IPS DF 6.9 (cell line): ENCODE data around the gene SBF2.

Experiments
- DNase-seq: peaks from one replicate; pipeline ENCODE4 v3.0.0-alpha.2; 2013; ENCODE audit warnings: low read depth, low spot score
- H3K27ac ChIP-seq: one replicate; pipeline ENCODE4 v1.5.1; 2013; ENCODE audit warnings: low read length, control low read depth
- H3K27me3 ChIP-seq: 2 replicates; pipeline ENCODE4 v1.6.1; 2013; ENCODE audit warnings: mild to moderate bottlenecking, low read length; ENCODE audit not compliant: control insufficient read depth, insufficient read depth
- H3K36me3 ChIP-seq: 2 replicates; pipeline ENCODE4 v1.6.1; 2013; ENCODE audit warnings: low read length; ENCODE audit not compliant: control insufficient read depth, insufficient read depth
- H3K4me1 ChIP-seq: 2 replicates; pipeline ENCODE4 v1.6.1; 2013; ENCODE audit warnings: low read length; ENCODE audit not compliant: control insufficient read depth, insufficient read depth
- H3K4me3 ChIP-seq: 2 replicates; pipeline ENCODE4 v1.5.1; 2013; ENCODE audit warnings: mild to moderate bottlenecking, low read length
- H3K9me3 ChIP-seq: 2 replicates; pipeline ENCODE4 v1.6.1; 2013; ENCODE audit warnings: low read length, inconsistent platforms; ENCODE audit not compliant: control insufficient read depth, insufficient read depth
- WGBS: extraction: QIAGEN DNeasy Blood & Tissue Kit; methylation state at CpG from one replicate; pipeline ENCODE4 v1.1.7; 2013; ENCODE audit warnings: mixed read lengths, missing lambda C conversion rate; ENCODE audit not compliant: insufficient read length, insufficient coverage; 5-methylcytosine and 5-hydroxymethylcytosine counted together

The SBF2 gene

GRCh38 chr11:10325277-10326011 lies 31.4 kb upstream of the SBF2 start:
- H3K9me3 ChIP-seq = no peaks in the 10 kb centered on the region
- no peak overlapping the region for H3K27ac ChIP-seq
- H3K4me3 ChIP-seq = no peak overlapping the region
- DNase-seq = no peak
- no peaks in the 10 kb centered on the region for H3K27me3 ChIP-seq
- no peaks in the 10 kb centered on the region for H3K36me3 ChIP-seq
- WGBS = no CpG with 5 or more reads among the region's 6 CpGs
- H3K4me1 ChIP-seq = peaks cover 1% of the 10 kb centered on the region; the same call in 1 of the 2 replicates

GRCh38 chr11:10324474-10324873 lies 30.5 kb upstream of the SBF2 start:
- WGBS = no CpG with 5 or more reads among the region's 3 CpGs
- Histone ChIP-seq H3K36me3 (no peaks in the 10 kb centered on the region), H3K27me3 (no peaks in the 10 kb centered on the region), H3K4me3 (no peak overlapping the region), H3K4me1 (peaks cover 1% of the 10 kb centered on the region; the same call in 1 of the 2 replicates), H3K9me3 (no peaks in the 10 kb centered on the region), H3K27ac (no peak overlapping the region)
- no peak for DNase-seq

GRCh38 chr11:10323793-10324170 lies 29.8 kb upstream of the SBF2 start:
- Histone ChIP-seq H3K4me1 (peaks cover 1% of the 10 kb centered on the region; the same call in 1 of the 2 replicates), H3K36me3 (no peaks in the 10 kb centered on the region), H3K4me3 (no peak overlapping the region), H3K27ac (no peak overlapping the region), H3K27me3 (no peaks in the 10 kb centered on the region), H3K9me3 (no peaks in the 10 kb centered on the region)
- WGBS = no CpG with 5 or more reads among the region's 1 CpG
- no peak for DNase-seq

- DNase-seq = no peak
- Histone ChIP-seq H3K27ac (no peak overlapping the region), H3K27me3 (no peaks in the 10 kb centered on the region), H3K4me1 (peaks cover 3% of the 10 kb centered on the region), H3K9me3 (no peaks in the 10 kb centered on the region), H3K4me3 (no peak overlapping the region), H3K36me3 (no peaks in the 10 kb centered on the region)
- 100% methylated on average over 1 of the region's 8 CpGs for WGBS
Observed at GRCh38 chr11:10322830-10323792, 29.1 kb upstream of the SBF2 start.

GRCh38 chr11:10322401-10322800 lies 28.4 kb upstream of the SBF2 start:
- no peak overlapping the region for H3K27ac ChIP-seq

GRCh38 chr11:10320736-10321465 lies 26.9 kb upstream of the SBF2 start:
- no CpG with 5 or more reads among the region's 4 CpGs for WGBS
- Histone ChIP-seq H3K27ac (no peak overlapping the region), H3K4me1 (peaks cover 3% of the 10 kb centered on the region), H3K4me3 (no peak overlapping the region), H3K36me3 (no peaks in the 10 kb centered on the region), H3K27me3 (no peaks in the 10 kb centered on the region), H3K9me3 (no peaks in the 10 kb centered on the region)
- DNase-seq = no peak

More at GRCh38 chr11:10322401-10322800, 28.4 kb upstream of the SBF2 start:
- no peaks in the 10 kb centered on the region for H3K27me3 ChIP-seq
- no peaks in the 10 kb centered on the region for H3K9me3 ChIP-seq
- H3K36me3 ChIP-seq = no peaks in the 10 kb centered on the region
- DNase-seq = no peak
- no peak overlapping the region for H3K4me3 ChIP-seq
- H3K4me1 ChIP-seq = peaks cover 3% of the 10 kb centered on the region
- no CpG with 5 or more reads among the region's 2 CpGs for WGBS

- WGBS = 100% methylated on average over 4 of the region's 6 CpGs
Observed at GRCh38 chr11:10319702-10320558, 25.9 kb upstream of the SBF2 start.

GRCh38 chr11:10318527-10318802 lies 24.4 kb upstream of the SBF2 start:
- WGBS = no CpG with 5 or more reads among the region's 3 CpGs
- Histone ChIP-seq H3K4me3 (no peak overlapping the region), H3K36me3 (no peaks in the 10 kb centered on the region), H3K4me1 (peaks cover 2% of the 10 kb centered on the region; the same call in 1 of the 2 replicates), H3K27ac (no peak overlapping the region), H3K9me3 (no peaks in the 10 kb centered on the region), H3K27me3 (no peaks in the 10 kb centered on the region)
- DNase-seq = no peak

More at GRCh38 chr11:10319702-10320558, 25.9 kb upstream of the SBF2 start:
- Histone ChIP-seq H3K27me3 (no peaks in the 10 kb centered on the region), H3K4me3 (no peak overlapping the region), H3K36me3 (no peaks in the 10 kb centered on the region), H3K9me3 (no peaks in the 10 kb centered on the region), H3K27ac (no peak overlapping the region), H3K4me1 (peaks cover 3% of the 10 kb centered on the region)
- no peak for DNase-seq

GRCh38 chr11:10317776-10318526 lies 23.9 kb upstream of the SBF2 start:
- no peaks in the 10 kb centered on the region for H3K9me3 ChIP-seq
- H3K27me3 ChIP-seq = no peaks in the 10 kb centered on the region
- H3K27ac ChIP-seq = no peak overlapping the region
- peaks cover 2% of the 10 kb centered on the region; the same call in 1 of the 2 replicates for H3K4me1 ChIP-seq
- no CpG with 5 or more reads among the region's 5 CpGs for WGBS
- no peak for DNase-seq
- H3K36me3 ChIP-seq = no peaks in the 10 kb centered on the region
- no peak overlapping the region for H3K4me3 ChIP-seq
